NCI-H1105 (cell line): ENCODE results near the gene TMEM259.
"Not testable (repeated sequence)": the region's sequence is repeated elsewhere in the genome, so short reads cannot be mapped to it uniquely, and the experiment has no call there.

Experiments
- DNase-seq: peaks from one replicate; lab custom pipeline; 2025; lab: John Stamatoyannopoulos, UW

The TMEM259 gene

DNA sequence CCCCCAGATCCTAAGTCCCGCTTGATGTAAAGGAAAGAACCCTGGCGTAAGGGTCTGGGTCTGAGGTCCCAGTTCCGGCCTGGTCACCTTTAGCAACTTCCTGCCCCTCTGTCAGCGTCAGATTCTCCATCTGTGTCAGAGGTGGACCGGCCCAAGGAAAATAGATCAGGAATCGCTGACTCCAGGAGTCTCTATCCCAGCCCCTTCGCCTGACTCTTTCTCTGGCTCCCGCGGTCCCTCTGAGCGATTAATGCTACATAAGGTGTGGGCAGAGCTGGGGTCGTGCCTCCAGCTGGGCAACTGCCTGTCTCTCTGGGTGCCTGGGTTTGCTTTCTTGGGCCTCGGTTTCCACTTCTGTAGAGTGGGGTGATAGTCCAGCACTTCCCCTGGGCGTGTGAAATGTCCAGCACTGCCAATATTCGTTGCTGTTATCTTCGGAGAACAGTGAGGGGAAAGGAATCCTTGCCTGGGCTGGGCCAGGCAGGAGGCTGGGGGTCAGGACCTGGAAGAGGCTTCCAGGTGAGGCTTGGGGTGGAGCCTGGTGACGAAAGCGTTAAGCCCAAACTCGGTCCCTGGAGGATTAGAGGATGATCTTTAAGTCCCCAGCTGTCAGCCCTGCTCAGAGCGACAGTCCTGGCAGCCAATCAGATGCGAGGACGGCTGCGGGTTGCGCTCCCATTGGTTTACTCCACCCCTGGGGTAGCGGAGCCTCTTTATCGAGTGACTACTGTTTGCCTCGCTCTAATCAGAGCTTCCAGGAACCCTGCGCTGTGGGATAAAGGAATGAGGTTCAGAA is 19.8 kb upstream of the TMEM259 start:
- DNase-seq = peak; percentile 91

DNA sequence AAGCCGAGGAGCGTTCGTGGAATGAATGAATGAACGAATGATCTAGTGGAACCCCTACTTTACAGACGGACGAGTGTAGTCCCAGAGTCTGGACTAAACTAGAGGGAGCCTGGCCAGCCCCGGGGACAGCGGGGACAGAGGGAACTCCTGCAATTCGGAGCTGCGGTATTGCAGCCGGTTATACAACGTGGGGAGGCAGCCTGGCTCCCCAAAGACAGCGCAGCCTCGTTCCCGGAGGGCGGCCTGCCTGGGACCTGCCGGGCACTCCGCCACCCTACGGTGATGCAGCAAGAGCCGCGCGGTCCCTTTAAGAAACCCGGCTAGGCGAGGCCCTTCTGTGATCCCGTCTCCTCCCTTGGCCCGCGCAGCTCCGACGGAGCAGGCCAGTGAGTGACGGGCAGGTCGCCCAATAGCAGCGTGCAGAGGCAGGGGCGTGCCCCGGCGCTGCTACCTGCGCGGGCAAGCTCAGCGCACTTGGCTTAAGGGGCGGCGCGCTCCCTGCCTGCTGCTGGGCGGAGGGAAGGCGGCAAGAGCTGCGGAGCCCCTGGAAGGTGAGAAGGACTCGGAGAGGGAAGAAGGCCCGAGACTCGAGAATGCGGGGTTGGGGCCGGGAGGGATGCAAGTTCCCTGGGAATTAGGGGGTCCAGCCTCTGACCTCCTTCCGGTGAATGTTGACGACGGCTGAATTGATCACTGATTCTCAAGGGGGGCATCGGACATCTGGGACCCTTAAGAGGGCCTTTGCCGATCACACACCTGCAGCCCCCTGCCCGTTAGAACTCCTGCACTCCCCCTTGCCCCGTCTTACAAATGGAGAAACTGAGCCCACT is 18.9 kb upstream of the TMEM259 start, which contains the start of gene ABCA7:
Gene ABCA7, plus strand, starts transcription at position 462 of the 830 bp plus-strand sequence. CDS start 1,255 bp downstream, outside the sequence.
- peak; percentile 95 for DNase-seq

DNA sequence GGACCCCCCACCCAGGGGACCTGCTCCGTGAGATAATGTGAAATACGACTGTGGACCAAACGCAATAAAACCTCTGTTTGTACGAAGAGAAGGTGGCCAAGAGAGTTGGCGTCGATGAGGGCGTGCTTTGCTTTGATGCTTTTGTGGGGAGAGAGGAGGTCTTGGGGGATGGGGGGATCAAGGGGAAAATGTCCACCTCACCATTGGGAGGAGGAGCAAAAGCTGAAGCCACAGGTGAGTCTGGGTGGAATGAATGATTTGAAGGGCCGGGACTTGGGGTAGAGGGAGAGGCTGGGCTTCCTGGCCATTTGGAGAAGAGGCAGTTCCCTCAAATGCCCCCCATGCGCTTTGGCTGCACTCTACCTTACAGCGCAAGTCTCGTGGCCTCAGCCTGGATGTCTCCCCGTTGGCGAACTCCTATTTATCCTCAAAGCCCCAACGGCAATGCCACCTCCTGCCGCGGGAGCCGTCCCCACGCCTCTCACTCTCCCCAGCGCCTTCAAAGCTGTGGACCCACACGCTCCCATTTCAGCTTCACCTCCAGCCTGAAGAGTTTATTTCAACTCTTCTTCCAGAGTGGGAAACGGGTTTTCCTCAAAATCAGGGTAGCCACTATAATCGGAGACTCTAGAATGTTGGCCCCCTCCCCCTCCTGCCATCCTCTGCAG is 18.2 kb upstream of the TMEM259 start:
- no peak for DNase-seq

DNA sequence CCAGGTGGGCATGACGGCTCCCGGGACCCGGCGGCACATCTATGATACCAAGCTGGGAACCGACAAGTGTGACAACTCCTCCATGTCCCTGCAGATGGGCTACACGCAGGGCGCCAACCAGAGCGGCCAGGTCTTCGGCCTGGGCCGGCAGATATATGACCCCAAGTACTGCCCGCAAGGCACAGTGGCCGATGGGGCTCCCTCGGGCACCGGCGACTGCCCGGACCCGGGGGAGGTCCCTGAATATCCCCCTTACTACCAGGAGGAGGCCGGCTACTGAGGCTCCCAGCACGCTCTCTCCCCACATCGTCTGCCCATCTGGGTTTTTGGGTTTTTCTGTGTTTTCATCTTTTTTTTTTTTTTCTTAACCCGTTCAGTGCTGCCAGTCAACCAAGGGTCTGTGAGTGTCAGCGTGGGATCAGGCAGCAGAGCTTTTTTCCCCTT is 16.7 kb upstream of the TMEM259 start:
- no peak for DNase-seq

GRCh38 chr19:1035998-1036621 is 15.2 kb upstream of the TMEM259 start:
- DNase-seq = no peak

GRCh38 chr19:1032264-1032867 is 11.4 kb upstream of the TMEM259 start:
- no peak for DNase-seq

GRCh38 chr19:1028062-1028926 is 7.4 kb upstream of the TMEM259 start:
- no peak for DNase-seq

GRCh38 chr19:1027650-1028061 is 6.7 kb upstream of the TMEM259 start:
- no peak for DNase-seq

DNA sequence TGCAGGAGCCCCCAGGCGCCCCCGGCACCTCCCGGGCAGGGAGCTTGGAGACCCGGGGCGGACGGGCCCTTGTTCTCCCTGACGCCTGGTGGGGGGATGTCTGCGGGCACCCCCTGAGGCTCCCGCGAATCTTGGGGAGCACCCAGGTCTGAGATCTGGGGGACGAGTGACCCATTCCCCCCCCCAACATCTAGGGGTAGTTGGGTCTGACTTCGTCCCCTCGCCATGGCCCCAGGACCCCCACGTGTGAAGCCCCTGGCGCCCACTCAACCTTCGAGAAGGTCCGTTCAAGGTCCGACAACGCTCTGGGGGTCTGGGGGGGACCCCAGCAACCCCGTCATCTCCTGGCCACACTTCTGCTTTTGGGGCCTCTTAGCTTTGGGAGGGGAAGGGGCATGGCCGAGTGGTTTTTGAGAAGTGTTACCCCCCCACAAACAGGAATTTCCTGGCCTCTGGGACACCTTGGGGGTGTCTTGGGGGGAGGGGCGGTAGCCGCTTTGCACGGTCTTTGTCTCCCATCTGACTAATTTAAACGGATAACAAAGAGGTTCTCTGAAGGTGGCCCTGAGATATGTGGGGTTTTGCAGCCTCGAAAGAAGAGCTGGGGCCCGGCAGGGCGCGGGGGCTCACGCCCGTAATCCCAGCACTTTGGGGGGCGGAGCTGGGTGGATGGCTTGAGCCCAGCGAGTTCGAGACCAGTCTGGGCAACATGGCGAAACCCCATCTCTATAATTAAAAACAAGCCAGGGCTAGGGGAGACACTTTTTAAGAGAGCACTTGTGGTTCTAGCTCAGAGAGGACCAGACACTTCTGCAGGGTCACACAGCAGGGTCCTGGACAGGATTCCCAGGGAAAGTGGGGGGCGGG is 6.1 kb upstream of the TMEM259 start:
- DNase-seq = no peak

- DNase-seq = no peak
These were observed 5.2 kb upstream of the TMEM259 start, which contains the start of gene CNN2 for GRCh38 chr19:1025960-1026782. Gene CNN2, plus strand, starts transcription at chr19:1026608. Its CDS starts 54 bp downstream, at chr19:1026662.

DNA sequence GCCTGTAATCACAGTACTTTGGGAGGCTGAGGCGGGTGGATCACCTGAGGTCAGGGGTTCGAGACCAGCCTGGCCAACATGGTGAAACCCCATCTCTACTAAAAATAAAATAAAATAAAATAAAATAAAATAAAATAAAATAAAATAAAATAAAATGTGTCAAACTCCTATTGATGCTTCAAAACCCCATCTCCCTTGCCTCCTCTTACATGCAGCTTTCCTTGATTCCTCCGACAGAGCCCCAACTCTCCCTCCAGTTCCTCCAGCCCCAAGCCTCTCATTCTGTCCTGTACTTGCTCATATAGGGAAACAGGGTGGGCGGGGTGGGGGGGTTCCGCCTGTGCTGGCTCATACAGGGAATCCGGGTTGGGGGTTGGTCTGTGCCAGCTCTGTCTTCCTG is 4.2 kb upstream of the TMEM259 start:
- DNase-seq = not testable (repeated sequence)

GRCh38 chr19:1023883-1024188 is 2.9 kb upstream of the TMEM259 start:
- not testable (repeated sequence) for DNase-seq

GRCh38 chr19:1019980-1020867 is 699 bp downstream of the TMEM259 start:
- DNase-seq = no peak

DNA sequence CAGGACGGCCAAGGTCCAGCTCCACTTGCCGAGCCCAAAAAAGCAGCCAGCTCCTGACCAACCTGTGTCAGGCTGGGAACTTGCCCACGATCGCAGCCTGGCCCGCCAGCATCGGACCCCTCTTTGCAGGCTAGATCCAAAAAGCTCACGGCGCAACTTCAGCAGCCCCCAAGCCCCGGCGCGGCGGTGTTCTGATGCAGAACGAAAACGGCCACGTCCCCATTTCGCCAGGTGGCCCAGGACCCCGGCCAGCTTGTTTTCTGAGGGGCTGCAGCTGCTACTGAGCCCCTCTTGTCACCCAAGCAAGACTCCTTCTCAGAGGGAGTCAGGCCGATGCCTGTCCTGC is 1.3 kb downstream of the TMEM259 start:
- DNase-seq = no peak

DNA sequence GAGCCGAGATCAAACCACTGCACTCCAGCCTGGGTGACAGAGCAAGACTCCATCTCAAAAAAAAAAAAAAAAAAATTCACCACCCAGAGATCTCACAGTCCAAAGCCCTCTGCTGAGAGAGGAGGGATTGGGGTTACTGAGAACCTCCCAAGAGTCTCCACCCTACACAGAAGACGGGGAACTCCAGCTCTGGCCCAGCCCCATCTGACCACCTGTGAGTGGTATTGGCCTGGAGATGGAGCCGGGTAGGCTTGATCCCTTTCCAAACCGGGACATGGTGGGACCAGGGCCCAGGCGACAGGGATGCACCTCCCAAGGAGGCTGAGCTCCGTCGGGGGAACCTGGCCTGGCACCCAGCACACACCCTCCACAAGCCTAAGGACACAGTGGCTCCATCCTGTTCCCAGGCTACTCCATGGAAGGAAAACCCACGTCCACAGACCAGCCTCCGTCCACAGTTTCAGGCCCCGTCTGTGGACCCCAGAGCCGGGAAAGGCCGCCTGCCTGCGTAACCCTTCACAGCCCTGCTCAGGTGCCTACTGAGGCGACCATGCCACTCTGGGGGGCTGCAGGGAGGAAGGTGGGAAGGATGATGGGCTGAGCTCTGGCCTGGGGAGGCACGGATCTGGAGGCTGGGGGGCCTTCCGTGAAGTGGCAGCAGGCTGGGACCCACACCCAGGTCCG is 1.8 kb downstream of the TMEM259 start:
- DNase-seq = no peak

GRCh38 chr19:1018393-1018792 is 2.5 kb downstream of the TMEM259 start:
- no peak for DNase-seq

GRCh38 chr19:1017906-1018305 is 3.0 kb downstream of the TMEM259 start:
- no peak for DNase-seq
